Measurements from ENCODE around the gene RILPL1. TPM values are rescaled to one million over a fixed set of nuclear protein-coding genes. Genes with fewer than 3 reads are reported as not detected.

The RILPL1 gene
- total and polyA plus RNA-seq, 4 donors, result 1.3 to 2.7 (median 2.1) TPM

DNA sequence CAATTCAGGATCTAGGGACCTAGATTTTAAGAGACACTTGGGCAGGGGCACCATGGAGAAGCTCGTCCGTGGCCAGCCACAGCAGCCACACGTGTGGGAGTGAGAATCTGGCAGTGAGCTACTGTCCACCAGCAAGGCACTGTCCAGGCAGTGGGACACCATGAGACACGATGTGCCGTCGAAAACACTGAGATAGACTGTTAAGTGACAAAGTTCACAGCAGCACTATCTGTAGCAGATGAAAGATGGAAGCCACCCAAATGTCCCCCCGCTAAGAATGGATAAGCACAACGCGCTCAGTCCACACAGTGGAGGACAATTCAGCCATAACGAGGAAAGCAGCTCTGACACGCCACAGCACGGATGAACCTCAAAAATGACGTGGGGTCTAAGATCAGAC, 19.7 kb downstream of the RILPL1 start:
- Histone ChIP-seq H3K27ac (ENCODE audit: low read depth in 1 of 2, low read length in 2 of 2) (no peak overlapping the region), H3K4me3 (ENCODE audit: low read depth in 1 of 3, low read length in 3 of 3) (no peak overlapping the region), H3K4me1 (ENCODE audit: control insufficient read depth in 4 of 4, insufficient read depth in 4 of 4, low read length in 3 of 4) (peaks cover 0 to 3% (median 0%) of the 10 kb centered on the region in 4 donors), H3K27me3 (ENCODE audit: control insufficient read depth in 4 of 4, insufficient read depth in 4 of 4, low read length in 3 of 4) (no peaks in the 10 kb centered on the region), H3K9ac (ENCODE audit: low read depth in 1 of 2, low read length in 2 of 2) (no peak overlapping the region), H3K9me3 (ENCODE audit: control insufficient read depth in 4 of 4, low read length in 3 of 4) (no peaks in the 10 kb centered on the region), H3K36me3 (ENCODE audit: control insufficient read depth in 4 of 4, insufficient read depth in 3 of 4, low read depth in 1 of 4, low read length in 3 of 4) (peaks cover 2 to 19% (median 8%) of the 10 kb centered on the region in 4 donors)
- TF ChIP-seq RXRA (IDR thresholded peaks at IDR 0.05) (no peak), YY1 (IDR thresholded peaks at IDR 0.05) (no peak), GABPA (IDR thresholded peaks at IDR 0.05 in 1 of 2, conservative IDR thresholded peaks at IDR 0.05 in 1 of 2) (no peak), JUND (IDR thresholded peaks at IDR 0.05) (no peak), EGR1 (IDR thresholded peaks at IDR 0.05; ENCODE audit: low read depth in 2 of 2) (no peak), FOXA1 (IDR thresholded peaks at IDR 0.05) (no peak), SP1 (IDR thresholded peaks at IDR 0.05) (no peak), RAD21 (IDR thresholded peaks at IDR 0.05) (no peak), FOXA2 (IDR thresholded peaks at IDR 0.05) (no peak), HNF4A (conservative IDR thresholded peaks at IDR 0.05) (no peak), NR2F2 (IDR thresholded peaks at IDR 0.05) (no peak), HNF4G (IDR thresholded peaks at IDR 0.05) (no peak)
- TF ChIP-seq, protein P1, sequence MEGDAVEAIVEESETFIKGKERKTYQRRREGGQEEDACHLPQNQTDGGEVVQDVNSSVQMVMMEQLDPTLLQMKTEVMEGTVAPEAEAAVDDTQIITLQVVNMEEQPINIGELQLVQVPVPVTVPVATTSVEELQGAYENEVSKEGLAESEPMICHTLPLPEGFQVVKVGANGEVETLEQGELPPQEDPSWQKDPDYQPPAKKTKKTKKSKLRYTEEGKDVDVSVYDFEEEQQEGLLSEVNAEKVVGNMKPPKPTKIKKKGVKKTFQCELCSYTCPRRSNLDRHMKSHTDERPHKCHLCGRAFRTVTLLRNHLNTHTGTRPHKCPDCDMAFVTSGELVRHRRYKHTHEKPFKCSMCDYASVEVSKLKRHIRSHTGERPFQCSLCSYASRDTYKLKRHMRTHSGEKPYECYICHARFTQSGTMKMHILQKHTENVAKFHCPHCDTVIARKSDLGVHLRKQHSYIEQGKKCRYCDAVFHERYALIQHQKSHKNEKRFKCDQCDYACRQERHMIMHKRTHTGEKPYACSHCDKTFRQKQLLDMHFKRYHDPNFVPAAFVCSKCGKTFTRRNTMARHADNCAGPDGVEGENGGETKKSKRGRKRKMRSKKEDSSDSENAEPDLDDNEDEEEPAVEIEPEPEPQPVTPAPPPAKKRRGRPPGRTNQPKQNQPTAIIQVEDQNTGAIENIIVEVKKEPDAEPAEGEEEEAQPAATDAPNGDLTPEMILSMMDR (IDR thresholded peaks at IDR 0.05; ENCODE audit: low read depth, low read length, missing input control), result no peak
- TF ChIP-seq, protein P2, sequence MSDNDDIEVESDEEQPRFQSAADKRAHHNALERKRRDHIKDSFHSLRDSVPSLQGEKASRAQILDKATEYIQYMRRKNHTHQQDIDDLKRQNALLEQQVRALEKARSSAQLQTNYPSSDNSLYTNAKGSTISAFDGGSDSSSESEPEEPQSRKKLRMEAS (IDR thresholded peaks at IDR 0.05), result no peak
- TF ChIP-seq, protein P3, sequence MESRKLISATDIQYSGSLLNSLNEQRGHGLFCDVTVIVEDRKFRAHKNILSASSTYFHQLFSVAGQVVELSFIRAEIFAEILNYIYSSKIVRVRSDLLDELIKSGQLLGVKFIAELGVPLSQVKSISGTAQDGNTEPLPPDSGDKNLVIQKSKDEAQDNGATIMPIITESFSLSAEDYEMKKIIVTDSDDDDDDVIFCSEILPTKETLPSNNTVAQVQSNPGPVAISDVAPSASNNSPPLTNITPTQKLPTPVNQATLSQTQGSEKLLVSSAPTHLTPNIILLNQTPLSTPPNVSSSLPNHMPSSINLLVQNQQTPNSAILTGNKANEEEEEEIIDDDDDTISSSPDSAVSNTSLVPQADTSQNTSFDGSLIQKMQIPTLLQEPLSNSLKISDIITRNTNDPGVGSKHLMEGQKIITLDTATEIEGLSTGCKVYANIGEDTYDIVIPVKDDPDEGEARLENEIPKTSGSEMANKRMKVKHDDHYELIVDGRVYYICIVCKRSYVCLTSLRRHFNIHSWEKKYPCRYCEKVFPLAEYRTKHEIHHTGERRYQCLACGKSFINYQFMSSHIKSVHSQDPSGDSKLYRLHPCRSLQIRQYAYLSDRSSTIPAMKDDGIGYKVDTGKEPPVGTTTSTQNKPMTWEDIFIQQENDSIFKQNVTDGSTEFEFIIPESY (IDR thresholded peaks at IDR 0.05), result no peak
- TF ChIP-seq, protein P4, sequence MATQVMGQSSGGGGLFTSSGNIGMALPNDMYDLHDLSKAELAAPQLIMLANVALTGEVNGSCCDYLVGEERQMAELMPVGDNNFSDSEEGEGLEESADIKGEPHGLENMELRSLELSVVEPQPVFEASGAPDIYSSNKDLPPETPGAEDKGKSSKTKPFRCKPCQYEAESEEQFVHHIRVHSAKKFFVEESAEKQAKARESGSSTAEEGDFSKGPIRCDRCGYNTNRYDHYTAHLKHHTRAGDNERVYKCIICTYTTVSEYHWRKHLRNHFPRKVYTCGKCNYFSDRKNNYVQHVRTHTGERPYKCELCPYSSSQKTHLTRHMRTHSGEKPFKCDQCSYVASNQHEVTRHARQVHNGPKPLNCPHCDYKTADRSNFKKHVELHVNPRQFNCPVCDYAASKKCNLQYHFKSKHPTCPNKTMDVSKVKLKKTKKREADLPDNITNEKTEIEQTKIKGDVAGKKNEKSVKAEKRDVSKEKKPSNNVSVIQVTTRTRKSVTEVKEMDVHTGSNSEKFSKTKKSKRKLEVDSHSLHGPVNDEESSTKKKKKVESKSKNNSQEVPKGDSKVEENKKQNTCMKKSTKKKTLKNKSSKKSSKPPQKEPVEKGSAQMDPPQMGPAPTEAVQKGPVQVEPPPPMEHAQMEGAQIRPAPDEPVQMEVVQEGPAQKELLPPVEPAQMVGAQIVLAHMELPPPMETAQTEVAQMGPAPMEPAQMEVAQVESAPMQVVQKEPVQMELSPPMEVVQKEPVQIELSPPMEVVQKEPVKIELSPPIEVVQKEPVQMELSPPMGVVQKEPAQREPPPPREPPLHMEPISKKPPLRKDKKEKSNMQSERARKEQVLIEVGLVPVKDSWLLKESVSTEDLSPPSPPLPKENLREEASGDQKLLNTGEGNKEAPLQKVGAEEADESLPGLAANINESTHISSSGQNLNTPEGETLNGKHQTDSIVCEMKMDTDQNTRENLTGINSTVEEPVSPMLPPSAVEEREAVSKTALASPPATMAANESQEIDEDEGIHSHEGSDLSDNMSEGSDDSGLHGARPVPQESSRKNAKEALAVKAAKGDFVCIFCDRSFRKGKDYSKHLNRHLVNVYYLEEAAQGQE (IDR thresholded peaks at IDR 0.05), result no peak
- DNase-seq (ENCODE audit: low spot score), result no peak
- 79% methylated on average over 13 of the region's 13 CpGs for WGBS
